ENCODE results near the gene FHOD3.
"Not testable (repeated sequence)": the region's sequence is repeated elsewhere in the genome, so short reads cannot be mapped to it uniquely, and the experiment has no call there.

FHOD3 gene

GRCh38 chr18:36688020-36688965 is 390.8 kb downstream of the FHOD3 start:
- DNase-seq (ENCODE audit: low read depth in 3 of 3, low spot score in 1 of 3) = peak in 1 of 3 donors; percentile 8

GRCh38 chr18:36692371-36692770 is 394.9 kb downstream of the FHOD3 start:
- DNase-seq (ENCODE audit: low read depth in 3 of 3, low spot score in 1 of 3) = no peak

- DNase-seq (ENCODE audit: low read depth in 3 of 3, low spot score in 1 of 3) = no peak
Observed at GRCh38 chr18:36692921-36693332, 395.4 kb downstream of the FHOD3 start.

- DNase-seq (ENCODE audit: low read depth in 3 of 3, low spot score in 1 of 3) = no peak
Observed at GRCh38 chr18:36693931-36694620, 396.6 kb downstream of the FHOD3 start.

GRCh38 chr18:36695806-36696205 is 398.3 kb downstream of the FHOD3 start:
- DNase-seq (ENCODE audit: low read depth in 3 of 3, low spot score in 1 of 3) = no peak

- DNase-seq (ENCODE audit: low read depth in 3 of 3, low spot score in 1 of 3) = no peak
Observed at GRCh38 chr18:36697905-36698304, 400.4 kb downstream of the FHOD3 start.

- DNase-seq (ENCODE audit: low read depth in 3 of 3, low spot score in 1 of 3) = no peak
Observed at GRCh38 chr18:36700955-36701354, 403.4 kb downstream of the FHOD3 start.

- DNase-seq (ENCODE audit: low read depth in 3 of 3, low spot score in 1 of 3) = no peak
Observed at GRCh38 chr18:36702401-36703013, 405.0 kb downstream of the FHOD3 start.

GRCh38 chr18:36704156-36704555 is 406.6 kb downstream of the FHOD3 start:
- DNase-seq (ENCODE audit: low read depth in 3 of 3, low spot score in 1 of 3) = no peak

- no peak for DNase-seq (ENCODE audit: low read depth in 3 of 3, low spot score in 1 of 3)
Observed at GRCh38 chr18:36706134-36706881, 408.8 kb downstream of the FHOD3 start.

GRCh38 chr18:36708366-36708765 is 410.9 kb downstream of the FHOD3 start:
- DNase-seq (ENCODE audit: low read depth in 3 of 3, low spot score in 1 of 3) = no peak

GRCh38 chr18:36709315-36709714 is 411.8 kb downstream of the FHOD3 start:
- no peak for DNase-seq (ENCODE audit: low read depth in 3 of 3, low spot score in 1 of 3)

- DNase-seq (ENCODE audit: low read depth in 3 of 3, low spot score in 1 of 3) = no peak
Observed at GRCh38 chr18:36711014-36711725, 413.7 kb downstream of the FHOD3 start.

- no peak for DNase-seq (ENCODE audit: low read depth in 3 of 3, low spot score in 1 of 3)
Observed at GRCh38 chr18:36711813-36712444, 414.4 kb downstream of the FHOD3 start.

- no peak for DNase-seq (ENCODE audit: low read depth in 3 of 3, low spot score in 1 of 3)
Observed at GRCh38 chr18:36714476-36714875, 417.0 kb downstream of the FHOD3 start.

GRCh38 chr18:36717422-36718110 is 420.1 kb downstream of the FHOD3 start:
- no peak for DNase-seq (ENCODE audit: low read depth in 3 of 3, low spot score in 1 of 3)

GRCh38 chr18:36718705-36719328 is 421.3 kb downstream of the FHOD3 start:
- DNase-seq (ENCODE audit: low read depth in 3 of 3, low spot score in 1 of 3) = no peak

- DNase-seq (ENCODE audit: low read depth in 3 of 3, low spot score in 1 of 3) = no peak
Observed at GRCh38 chr18:36719630-36720029, 422.1 kb downstream of the FHOD3 start.

- not testable (repeated sequence) for DNase-seq (ENCODE audit: low read depth in 3 of 3, low spot score in 1 of 3)
Observed at GRCh38 chr18:36721351-36721750, 423.8 kb downstream of the FHOD3 start.
